WTC11 (cell line): ENCODE results near the gene ANKRD9.

Experiments used
- NFYB ChIP-seq: sonication (generic); formaldehyde crosslinking; conservative IDR thresholded peaks from 2 replicates; pipeline ENCODE4 v1.8.0; 2022; ENCODE audit warnings: low read depth, missing genetic modification reagents
- RORB ChIP-seq: fragments of 250-450 bp; sonication (Bioruptor Pico); IDR thresholded peaks from 2 replicates; pipeline ENCODE4 v1.9.0; 2021; ENCODE audit warnings: mild to moderate bottlenecking
- TCF7 ChIP-seq: sonication (generic); formaldehyde crosslinking; IDR thresholded peaks from 2 replicates; pipeline ENCODE4 v1.8.0; 2022; ENCODE audit warnings: mild to moderate bottlenecking, low read depth, missing genetic modification reagents, moderate library complexity
- TEAD4 ChIP-seq: sonication (generic); formaldehyde crosslinking; IDR thresholded peaks from 2 replicates; pipeline ENCODE4 v1.8.0; 2022; ENCODE audit warnings: mild to moderate bottlenecking, missing genetic modification reagents
- TP53 ChIP-seq: sonication (generic); formaldehyde crosslinking; IDR thresholded peaks from 2 replicates; pipeline ENCODE4 v1.8.1; 2023; ENCODE audit warnings: mild to moderate bottlenecking, missing genetic modification reagents
- USF2 ChIP-seq: sonication (generic); formaldehyde crosslinking; IDR thresholded peaks from 2 replicates; pipeline ENCODE4 v1.8.1; 2023; ENCODE audit warnings: mild to moderate bottlenecking, missing genetic modification reagents, moderate library complexity
- ZNF263 ChIP-seq: sonication (generic); formaldehyde crosslinking; IDR thresholded peaks from 2 replicates; pipeline ENCODE4 v1.8.1; 2022; ENCODE audit warnings: low read depth, mild to moderate bottlenecking, moderate library complexity, missing genetic modification reagents
- ZNF317 ChIP-seq: sonication (generic); formaldehyde crosslinking; IDR thresholded peaks from 2 replicates; pipeline ENCODE4 v1.8.1; 2023; ENCODE audit warnings: low read depth, mild to moderate bottlenecking, moderate library complexity, missing genetic modification reagents, borderline replicate concordance
- TF ChIP-seq, protein P1 (sequence below): fragments of 200-600 bp; IDR thresholded peaks from 2 replicates; pipeline ENCODE4 v1.8.0; 2022; ENCODE audit warnings: antibody characterized with exemption

GRCh38 chr14:102452302-102452701 is 57.3 kb downstream of the ANKRD9 start:
- TF ChIP-seq, protein P1, sequence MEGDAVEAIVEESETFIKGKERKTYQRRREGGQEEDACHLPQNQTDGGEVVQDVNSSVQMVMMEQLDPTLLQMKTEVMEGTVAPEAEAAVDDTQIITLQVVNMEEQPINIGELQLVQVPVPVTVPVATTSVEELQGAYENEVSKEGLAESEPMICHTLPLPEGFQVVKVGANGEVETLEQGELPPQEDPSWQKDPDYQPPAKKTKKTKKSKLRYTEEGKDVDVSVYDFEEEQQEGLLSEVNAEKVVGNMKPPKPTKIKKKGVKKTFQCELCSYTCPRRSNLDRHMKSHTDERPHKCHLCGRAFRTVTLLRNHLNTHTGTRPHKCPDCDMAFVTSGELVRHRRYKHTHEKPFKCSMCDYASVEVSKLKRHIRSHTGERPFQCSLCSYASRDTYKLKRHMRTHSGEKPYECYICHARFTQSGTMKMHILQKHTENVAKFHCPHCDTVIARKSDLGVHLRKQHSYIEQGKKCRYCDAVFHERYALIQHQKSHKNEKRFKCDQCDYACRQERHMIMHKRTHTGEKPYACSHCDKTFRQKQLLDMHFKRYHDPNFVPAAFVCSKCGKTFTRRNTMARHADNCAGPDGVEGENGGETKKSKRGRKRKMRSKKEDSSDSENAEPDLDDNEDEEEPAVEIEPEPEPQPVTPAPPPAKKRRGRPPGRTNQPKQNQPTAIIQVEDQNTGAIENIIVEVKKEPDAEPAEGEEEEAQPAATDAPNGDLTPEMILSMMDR: no peak
- TF ChIP-seq ZNF263 (CRISPR knock-in tag) (no peak), ZNF317 (no peak), TCF7 (CRISPR knock-in tag) (no peak), TEAD4 (CRISPR knock-in tag) (no peak), TP53 (CRISPR knock-in tag) (no peak), NFYB (CRISPR knock-in tag) (no peak), USF2 (CRISPR knock-in tag) (no peak), RORB (no peak)
